Motor neuron (in vitro differentiated cells): Measurements from ENCODE around the gene VSTM2L. TPM values are rescaled to one million over a fixed set of nuclear protein-coding genes. Genes with fewer than 3 reads are reported as not detected.

Experiments
- ATAC-seq, 8 experiments: fragments of 200-7000 bp; cut with Tn5 transposase; replicated peaks in 6 of 8; 2 replicates each; pipeline ENCODE4 v1.8.0; 2021; ENCODE audit warnings: mild to moderate bottlenecking in 8 of 8, moderate library complexity in 8 of 8
- H3K27ac ChIP-seq, 2 donors: fragments of 250-450 bp; sonication (Bioruptor Pico); 2 replicates each; pipeline ENCODE4 v1.9.0; 2021; ENCODE audit warnings: antibody characterized with exemption in 2 of 2, mild to moderate bottlenecking in 2 of 2, moderate library complexity in 1 of 2
- H3K4me1 ChIP-seq, 2 donors: fragments of 250-450 bp; sonication (Bioruptor Pico); replicated peaks in 1 of 2; 2 replicates each; pipeline ENCODE4 v1.6.1; 2021; ENCODE audit warnings: antibody characterized with exemption in 2 of 2, mild to moderate bottlenecking in 2 of 2, moderate library complexity in 1 of 2
- H3K4me3 ChIP-seq, 5 donors: fragments of 250-450 bp; sonication (Bioruptor Pico); 2 replicates each; pipeline ENCODE4 v1.9.0; 2021; ENCODE audit warnings: antibody characterized with exemption in 5 of 5, mild to moderate bottlenecking in 5 of 5, moderate library complexity in 4 of 5
- WGBS, 10 experiments: fragments of 450-650 bp; shearing (Covaris generic); methylation state at CpG; one replicate each; pipeline ENCODE4 v1.0.0; 2022; 5-methylcytosine and 5-hydroxymethylcytosine counted together
- in situ Hi-C, 9 experiments: fragments of 400-800 bp; cut with MboI; loops; one replicate each; pipeline ENCODE4 v1.15.0; 2021; ENCODE audit warnings: low sequenced_read_pairs in 9 of 9, low pct_unique_long_range_greater_than_20kb in 2 of 9; ENCODE audit not compliant: unreplicated experiment in 9 of 9
- total RNA-seq, 8 experiments: library from RNA; unstranded; fragments of 300-600 nt; gene quantifications; 2 replicates each; pipeline versions ENCODE4 v1.2.3 to v1.2.4, GENCODE V29; 2022

The VSTM2L gene
- total RNA-seq, 8 experiments from 2014 or later: 0.42 to 82.6 (median 36.0) TPM

- in situ Hi-C loops: loop anchor here in 1 of 9 experiments (25.0 kb wide), 1 partner anchor 333 kb away; no protein-coding TSS in a partner anchor
- Histone ChIP-seq H3K4me3 (no peak overlapping the region), H3K27ac (no peak overlapping the region), H3K4me1 (peaks cover 26 to 62% of the 10 kb centered on the region in 2 donors)
- 68 to 100% (median 88%) methylated on average over 1 to 6 of the region's 6 CpGs; no CpG with 5 or more reads in 1 of the 10 experiments for WGBS, 10 experiments
- ATAC-seq: no peak
Measured at GRCh38 chr20:37895166-37895565, 7.8 kb upstream of the VSTM2L start.

- H3K4me3 ChIP-seq: no peak overlapping the region
- WGBS, 10 experiments: 27 to 72% (median 61%) methylated on average over 1 to 6 of the region's 12 CpGs; no CpG with 5 or more reads in 5 of the 10 experiments
Measured at GRCh38 chr20:37896932-37897548, 5.9 kb upstream of the VSTM2L start.

GRCh38 chr20:37898233-37899104 is 4.5 kb upstream of the VSTM2L start:
- peak in 5 of 8 experiments; percentile 66 to 85 (median 78) for ATAC-seq
- peak overlapping the region; percentile 23 to 74 for H3K27ac ChIP-seq
- in situ Hi-C loops: loop anchor here in 1 of 9 experiments (25.0 kb wide), 1 partner anchor 336 kb away; no protein-coding TSS in a partner anchor
- WGBS, 10 experiments: 8 to 88% (median 66%) methylated on average over 1 to 9 of the region's 10 CpGs; no CpG with 5 or more reads in 1 of the 10 experiments
- H3K4me3 ChIP-seq: no peak overlapping the region
- H3K4me1 ChIP-seq: peaks cover 30 to 55% of the 10 kb centered on the region in 2 donors

More at GRCh38 chr20:37896932-37897548, 5.9 kb upstream of the VSTM2L start:
- Histone ChIP-seq H3K4me1 (peaks cover 26 to 55% of the 10 kb centered on the region in 2 donors), H3K27ac (peak overlapping the region in 1 of 2 donors; percentile 74)
- in situ Hi-C loops: loop anchor here in 1 of 9 experiments (25.0 kb wide), 1 partner anchor 335 kb away; no protein-coding TSS in a partner anchor
- ATAC-seq: peak in 6 of 8 experiments; percentile 21 to 49 (median 38)

GRCh38 chr20:37899105-37900045 is 3.6 kb upstream of the VSTM2L start:
- H3K27ac ChIP-seq: peak overlapping the region in 1 of 2 donors; percentile 42
- H3K4me1 ChIP-seq: peaks cover 38 to 57% of the 10 kb centered on the region in 2 donors
- WGBS, 10 experiments: 20 to 93% (median 54%) methylated on average over 1 to 8 of the region's 8 CpGs; no CpG with 5 or more reads in 1 of the 10 experiments
- in situ Hi-C loops: loop anchor here in 1 of 9 experiments (25.0 kb wide), 1 partner anchor 337 kb away; no protein-coding TSS in a partner anchor
- no peak overlapping the region for H3K4me3 ChIP-seq
- ATAC-seq: peak in 2 of 8 experiments; percentile 11 to 12

- Histone ChIP-seq H3K4me3 (no peak overlapping the region), H3K4me1 (peaks cover 55 to 57% of the 10 kb centered on the region in 2 donors), H3K27ac (no peak overlapping the region)
- ATAC-seq: peak in 1 of 8 experiments; percentile 30
- 12 to 100% (median 69%) methylated on average over 1 to 15 of the region's 18 CpGs; no CpG with 5 or more reads in 6 of the 10 experiments for WGBS, 10 experiments
- in situ Hi-C loops: no loop called here
Measured at GRCh38 chr20:37901240-37901639, 1.7 kb upstream of the VSTM2L start.

GRCh38 chr20:37901654-37902503 is 1.0 kb upstream of the VSTM2L start:
- Histone ChIP-seq H3K27ac (no peak overlapping the region), H3K4me1 (peaks cover 55 to 60% of the 10 kb centered on the region in 2 donors), H3K4me3 (peak overlapping the region in 2 of 5 donors; percentile 78 to 97)
- WGBS, 10 experiments: 12 to 40% (median 29%) methylated on average over 1 to 10 of the region's 38 CpGs; no CpG with 5 or more reads in 6 of the 10 experiments
- peak in 4 of 8 experiments; percentile 14 to 81 (median 76) for ATAC-seq
- in situ Hi-C loops: no loop called here

GRCh38 chr20:37903317-37904007 is 535 bp downstream of the VSTM2L start:
- H3K27ac ChIP-seq: peak overlapping the region; percentile 77 to 82
- in situ Hi-C loops: no loop called here
- peak overlapping the region; percentile 61 to 97 (median 78) for H3K4me3 ChIP-seq
- no peak for ATAC-seq
- H3K4me1 ChIP-seq: peaks cover 53 to 58% of the 10 kb centered on the region in 2 donors
- WGBS, 10 experiments: 68 to 96% methylated on average over 5 to 10 of the region's 67 CpGs; no CpG with 5 or more reads in 8 of the 10 experiments

- H3K27ac ChIP-seq: peak overlapping the region; percentile 13 to 77
- no peak for ATAC-seq
- peak overlapping the region; percentile 61 to 97 (median 78) for H3K4me3 ChIP-seq
- in situ Hi-C loops: no loop called here
- WGBS, 10 experiments: 11 to 100% (median 59%) methylated on average over 1 to 3 of the region's 12 CpGs; no CpG with 5 or more reads in 5 of the 10 experiments
- H3K4me1 ChIP-seq: peaks cover 53 to 60% of the 10 kb centered on the region in 2 donors
Measured at GRCh38 chr20:37904008-37904642, 1.2 kb downstream of the VSTM2L start.

- in situ Hi-C loops: no loop called here
- Histone ChIP-seq H3K27ac (peak overlapping the region; percentile 65 to 77), H3K4me1 (peaks cover 50 to 63% of the 10 kb centered on the region in 2 donors), H3K4me3 (peak overlapping the region in 4 of 5 donors; percentile 62 to 97 (median 81))
- WGBS, 10 experiments: 40 to 100% (median 67%) methylated on average over 1 to 7 of the region's 8 CpGs; no CpG with 5 or more reads in 3 of the 10 experiments
- no peak for ATAC-seq
Measured at GRCh38 chr20:37904845-37905373, 2.0 kb downstream of the VSTM2L start.
